NCI-H446 (cell line): Measurements from ENCODE around the gene POLRMT.
A peak's percentile ranks its signal among the peaks of the same experiment; 100 is the strongest.
"Not testable (repeated sequence)": the region's sequence is repeated elsewhere in the genome, so short reads cannot be mapped to it uniquely, and the experiment has no call there.

Experiments used
- DNase-seq, 2 experiments: peaks; one replicate each; lab custom pipeline; 2025; lab: John Stamatoyannopoulos, UW

The POLRMT gene

DNA sequence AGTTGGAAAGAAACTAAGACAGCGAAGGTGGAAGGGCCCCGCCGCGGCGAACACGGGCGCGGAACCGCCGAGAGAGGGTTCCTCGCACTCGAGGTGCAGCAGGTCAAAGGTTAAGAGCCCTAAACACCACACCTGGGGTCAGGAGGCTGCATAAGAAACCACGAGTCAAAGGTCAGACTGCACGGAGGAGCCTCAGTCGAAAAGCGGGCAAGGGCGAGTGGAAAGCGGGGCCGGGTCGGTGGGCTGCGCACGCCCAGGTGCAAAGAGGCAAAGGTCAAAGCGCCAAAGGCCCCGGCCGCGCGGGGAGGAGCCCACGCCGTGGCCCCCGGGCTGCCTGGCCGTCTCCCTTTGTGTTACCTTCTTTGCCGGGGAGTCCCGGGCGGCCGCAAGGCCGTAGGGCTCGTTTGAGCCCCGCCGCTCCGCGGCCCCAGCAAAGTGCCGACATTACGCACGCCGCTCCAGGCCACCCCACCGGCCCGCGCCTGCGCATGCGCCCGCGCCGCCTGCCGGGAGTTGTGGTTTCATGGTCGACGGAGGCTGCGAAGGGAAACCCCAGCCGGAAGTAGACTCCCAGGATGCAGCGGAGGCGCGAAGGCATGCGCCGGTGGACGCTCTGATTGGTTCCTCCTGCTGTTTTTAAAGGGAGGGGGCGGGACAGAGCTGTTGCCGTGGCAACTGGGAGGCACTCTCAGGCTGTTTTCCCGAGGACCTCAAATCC is at the start of gene POLRMT:
TSS of gene POLRMT (minus strand) at position 470 of the 718 bp plus-strand sequence. CDS start at position 445, 25 bp downstream.
- DNase-seq = peak; percentile 98 to 99

DNA sequence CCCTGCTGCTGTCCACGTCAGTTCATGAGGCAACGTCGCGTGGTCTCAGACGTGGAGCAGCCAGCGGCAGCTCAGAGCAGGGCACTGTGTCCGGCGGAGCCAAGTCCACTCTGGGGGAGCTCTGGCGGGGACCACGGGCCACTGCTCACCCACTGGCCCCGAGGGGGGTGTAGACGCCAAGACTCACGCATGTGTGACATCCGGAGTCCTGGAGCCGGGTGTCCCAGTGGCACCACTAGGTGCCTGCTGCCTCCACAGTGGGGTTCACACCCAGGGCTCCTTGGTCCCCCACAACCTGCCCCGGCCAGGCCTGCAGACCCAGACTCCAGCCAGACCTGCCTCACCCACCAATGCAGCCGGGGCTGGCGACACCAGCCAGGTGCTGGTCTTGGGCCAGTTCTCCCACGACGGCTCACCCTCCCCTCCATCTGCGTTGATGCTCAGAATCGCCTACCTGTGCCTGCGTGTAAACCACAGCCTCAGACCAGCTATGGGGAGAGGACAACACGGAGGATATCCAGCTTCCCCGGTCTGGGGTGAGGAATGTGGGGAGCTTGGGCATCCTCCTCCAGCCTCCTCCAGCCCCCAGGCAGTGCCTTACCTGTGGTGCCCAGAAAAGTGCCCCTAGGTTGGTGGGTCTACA is 49.5 kb upstream of the POLRMT start:
- DNase-seq = no peak

DNA sequence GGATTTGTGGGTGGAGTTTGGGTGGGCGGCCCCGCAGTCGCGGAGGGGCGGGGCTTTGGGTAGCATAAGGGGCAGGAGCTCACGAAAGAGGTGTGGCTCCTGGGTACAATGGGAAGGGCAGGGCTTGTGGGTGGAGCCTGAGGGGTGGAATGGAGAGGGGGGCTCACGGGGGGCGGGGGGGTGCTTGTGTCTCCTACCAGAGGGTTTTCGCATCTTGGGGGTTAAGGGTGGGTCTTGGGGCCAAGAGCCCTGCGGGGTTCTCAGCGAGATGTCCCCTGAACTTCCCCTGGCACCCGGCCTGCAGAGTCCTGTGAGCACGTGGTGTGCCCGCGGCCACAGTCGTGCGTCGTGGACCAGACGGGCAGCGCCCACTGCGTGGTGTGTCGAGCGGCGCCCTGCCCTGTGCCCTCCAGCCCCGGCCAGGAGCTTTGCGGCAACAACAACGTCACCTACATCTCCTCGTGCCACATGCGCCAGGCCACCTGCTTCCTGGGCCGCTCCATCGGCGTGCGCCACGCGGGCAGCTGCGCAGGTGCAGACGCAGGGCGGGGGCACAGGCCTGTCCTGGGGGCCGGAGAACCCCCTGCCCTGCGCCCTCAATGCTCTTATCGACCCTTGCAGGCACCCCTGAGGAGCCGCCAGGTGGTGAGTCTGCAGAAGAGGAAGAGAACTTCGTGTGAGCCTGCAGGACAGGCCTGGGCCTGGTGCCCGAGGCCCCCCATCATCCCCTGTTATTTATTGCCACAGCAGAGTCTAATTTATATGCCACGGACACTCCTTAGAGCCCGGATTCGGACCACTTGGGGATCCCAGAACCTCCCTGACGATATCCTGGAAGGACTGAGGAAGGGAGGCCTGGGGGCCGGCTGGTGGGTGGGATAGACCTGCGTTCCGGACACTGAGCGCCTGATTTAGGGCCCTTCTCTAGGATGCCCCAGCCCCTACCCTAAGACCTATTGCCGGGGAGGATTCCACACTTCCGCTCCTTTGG is 48.0 kb upstream of the POLRMT start:
- no peak for DNase-seq

DNA sequence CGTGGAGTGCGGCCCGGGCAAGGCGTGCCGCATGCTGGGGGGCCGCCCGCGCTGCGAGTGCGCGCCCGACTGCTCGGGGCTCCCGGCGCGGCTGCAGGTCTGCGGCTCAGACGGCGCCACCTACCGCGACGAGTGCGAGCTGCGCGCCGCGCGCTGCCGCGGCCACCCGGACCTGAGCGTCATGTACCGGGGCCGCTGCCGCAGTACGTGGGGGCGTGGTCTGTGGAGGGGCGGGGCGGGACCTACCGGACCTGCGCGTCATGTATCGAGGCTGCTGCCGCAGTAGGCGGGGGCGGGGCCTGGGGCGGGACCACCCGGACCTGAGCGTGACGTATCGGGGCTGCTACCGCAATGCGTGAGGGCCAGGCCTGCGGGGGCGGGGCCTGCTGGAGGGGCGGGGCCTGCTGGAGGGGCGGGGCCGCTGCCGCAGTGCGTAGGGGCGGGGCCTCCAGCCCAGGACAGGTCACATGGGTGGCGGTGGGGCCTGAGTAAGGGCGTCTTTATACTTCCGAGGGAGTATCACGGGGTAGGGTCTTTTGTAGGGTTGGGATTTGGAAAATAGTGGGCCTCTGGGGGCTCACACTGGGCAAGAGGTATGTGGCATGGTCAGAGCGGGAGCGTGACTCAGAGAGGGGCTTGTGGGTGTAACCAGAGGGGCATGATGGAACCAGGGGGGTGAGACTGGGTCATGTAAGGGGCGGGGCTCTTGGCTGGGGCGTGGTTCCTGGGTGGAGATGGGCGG is 47.1 kb upstream of the POLRMT start:
- peak; percentile 95 to 99 for DNase-seq

DNA sequence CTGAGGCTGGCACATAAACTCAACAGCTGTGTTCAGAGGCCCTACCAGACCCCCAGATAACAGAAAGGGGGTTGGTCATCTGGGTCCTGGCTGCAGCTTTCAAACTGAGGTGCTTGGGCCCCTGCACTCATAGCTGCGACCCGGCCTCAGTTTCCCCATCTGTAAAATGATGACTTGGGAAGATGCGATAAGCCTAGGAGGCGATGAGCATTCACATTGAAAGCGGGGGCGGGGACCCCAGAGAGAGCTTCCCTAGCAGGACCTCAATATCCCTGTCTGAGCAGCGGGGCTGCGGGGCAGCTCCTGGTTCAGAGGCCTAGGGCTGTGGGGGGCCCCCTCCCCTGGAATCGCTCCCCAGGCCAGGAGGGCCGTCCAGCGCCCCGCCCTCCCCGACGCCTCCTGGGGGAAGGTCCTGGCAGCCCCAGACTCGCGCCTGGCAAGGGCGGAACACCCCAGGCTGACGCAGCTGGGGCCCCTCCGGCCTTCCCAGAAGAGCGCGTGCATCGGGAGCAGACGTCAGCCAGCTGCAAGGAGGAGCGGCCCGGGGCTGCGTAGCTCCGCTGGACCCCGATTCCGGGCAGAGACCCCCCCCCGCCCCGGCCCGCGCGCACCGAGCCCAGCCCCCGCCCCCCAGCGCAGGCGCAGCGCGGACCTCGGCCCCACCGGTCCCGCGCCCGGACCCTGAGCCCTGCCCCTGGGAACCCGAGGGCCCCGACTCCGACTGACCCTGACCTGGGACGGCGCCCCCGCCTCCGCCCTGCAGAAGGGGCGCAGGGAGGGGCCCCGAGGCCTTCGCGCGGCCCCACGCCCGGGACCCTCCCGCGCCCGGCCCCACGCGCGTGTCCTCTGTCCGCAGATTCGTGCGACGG is 46.3 kb upstream of the POLRMT start:
- DNase-seq = peak; percentile 34 to 71

DNA sequence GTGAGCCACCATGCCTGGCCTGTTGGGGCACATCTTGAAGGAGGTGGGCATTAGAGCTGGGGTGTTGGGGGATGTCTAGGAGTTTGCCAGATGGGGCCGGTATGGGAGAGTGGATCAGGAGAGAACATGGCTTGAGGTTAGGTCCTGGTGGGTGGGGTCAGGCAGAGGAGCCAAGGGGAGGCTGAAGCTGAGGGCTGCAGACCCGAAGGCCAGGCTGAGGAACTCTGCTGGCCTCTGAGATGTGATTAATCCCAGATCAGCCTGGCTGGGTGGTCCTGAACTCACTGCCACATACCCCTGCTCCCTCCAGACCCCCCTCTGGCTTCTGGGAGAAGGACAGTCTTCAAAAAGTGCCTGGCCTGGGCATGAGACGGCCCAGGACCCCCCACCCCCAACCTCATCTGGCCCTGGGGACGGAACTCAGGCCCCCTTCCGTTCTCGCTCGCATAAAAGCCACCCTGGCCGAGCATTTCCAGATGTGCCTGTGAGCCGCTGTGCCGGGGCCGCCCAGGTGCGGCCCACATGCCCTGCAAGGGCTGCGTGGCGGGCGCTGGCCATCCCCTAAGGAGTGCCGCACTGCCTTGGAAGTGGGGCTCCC is 45.6 kb upstream of the POLRMT start:
- DNase-seq = no peak

DNA sequence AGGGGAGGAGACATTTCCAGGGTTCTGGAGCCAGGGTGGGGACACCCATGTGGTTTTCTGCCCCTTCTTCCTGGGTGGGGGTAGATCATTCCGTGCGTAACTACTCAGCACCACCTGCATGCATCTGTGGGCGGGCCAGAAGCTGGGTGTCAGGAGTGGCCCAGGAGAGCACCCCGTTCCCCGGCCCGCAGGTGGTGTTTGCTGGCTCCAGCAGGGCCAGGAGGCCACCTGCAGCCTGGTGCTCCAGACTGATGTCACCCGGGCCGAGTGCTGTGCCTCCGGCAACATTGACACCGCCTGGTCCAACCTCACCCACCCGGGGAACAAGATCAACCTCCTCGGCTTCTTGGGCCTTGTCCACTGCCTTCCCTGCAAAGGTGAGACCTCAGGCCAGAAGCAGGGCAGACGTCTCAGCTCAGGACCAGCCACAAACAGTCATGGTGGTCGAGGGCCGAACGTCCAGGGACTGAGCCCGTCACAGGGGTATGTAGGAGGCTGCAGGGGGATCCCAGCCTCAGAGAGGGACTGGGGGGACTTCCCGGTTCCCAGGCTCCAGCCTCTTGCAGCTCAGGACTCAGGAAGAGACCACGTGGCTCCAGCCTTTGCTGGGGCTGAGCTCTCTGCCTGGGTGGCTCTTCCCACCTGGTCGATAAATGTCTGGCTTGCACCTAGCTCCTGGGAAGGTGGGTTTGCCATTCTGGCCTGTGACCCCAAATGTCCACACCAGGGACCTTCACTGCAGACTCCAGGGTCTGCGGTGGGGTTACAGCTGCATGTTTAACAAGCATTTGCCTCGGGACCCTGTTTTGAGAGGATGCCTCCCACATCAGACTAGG is 44.5 kb upstream of the POLRMT start:
- no peak for DNase-seq

DNA sequence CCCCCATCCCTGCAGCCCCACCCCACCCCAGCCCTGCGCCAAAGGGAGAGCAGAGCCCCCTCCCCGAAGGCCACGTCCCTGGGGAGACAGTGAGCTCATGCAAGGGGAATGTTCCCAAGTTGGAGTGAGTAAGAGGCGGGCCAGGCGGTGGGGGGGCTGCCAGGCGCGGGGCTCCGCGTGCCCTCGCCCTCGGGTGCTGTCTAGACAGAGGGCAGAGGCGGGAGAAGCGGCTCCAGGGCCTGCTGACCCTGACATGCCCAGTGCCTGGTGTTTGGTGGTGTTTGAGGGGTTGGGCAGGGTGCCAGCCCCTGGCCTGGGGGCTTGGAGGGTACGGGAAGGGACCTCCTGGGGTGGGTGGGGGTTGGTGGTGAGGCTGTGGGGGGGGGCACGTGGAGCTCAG is 43.9 kb upstream of the POLRMT start:
- DNase-seq = peak in 1 of 2 experiments; percentile 51

DNA sequence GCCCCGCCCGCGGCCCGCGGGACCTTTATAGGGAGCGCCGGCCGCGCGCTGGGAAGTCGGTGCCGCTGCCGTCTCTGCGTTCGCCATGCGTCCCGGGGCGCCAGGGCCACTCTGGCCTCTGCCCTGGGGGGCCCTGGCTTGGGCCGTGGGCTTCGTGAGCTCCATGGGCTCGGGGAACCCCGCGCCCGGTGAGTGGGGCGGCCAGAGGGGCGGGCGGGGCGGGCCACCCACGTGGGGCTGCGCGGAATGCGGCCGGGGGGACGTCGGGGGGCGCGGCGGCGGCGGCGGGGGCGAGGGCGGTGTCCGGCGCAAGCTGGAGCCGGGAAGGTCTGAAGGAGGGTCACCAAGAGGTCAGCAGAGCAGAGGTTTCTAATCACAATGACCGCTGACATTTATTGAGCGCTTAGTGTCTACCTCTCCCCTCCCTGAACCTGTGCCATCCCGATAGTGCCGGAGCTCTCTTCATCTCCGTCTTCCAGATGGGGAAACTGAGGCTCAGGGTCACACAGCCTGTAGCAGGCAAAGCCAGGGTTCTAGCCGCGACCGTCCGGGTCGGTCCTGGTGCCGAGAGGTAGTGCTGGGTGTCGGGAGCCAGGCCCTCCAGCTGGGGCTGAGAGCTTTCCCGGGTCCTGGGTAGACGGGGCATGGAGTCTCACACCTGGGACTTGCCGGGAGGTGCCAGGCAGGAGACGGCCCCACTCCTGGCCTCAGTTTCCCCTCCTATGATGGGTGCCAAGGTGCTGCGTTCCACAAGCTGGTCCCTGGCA is 43.2 kb upstream of the POLRMT start, which contains the start of gene FSTL3:
TSS of gene FSTL3 (plus strand) at position 54 of the 767 bp plus-strand sequence. CDS start at position 86, 32 bp downstream.
- DNase-seq = no peak

DNA sequence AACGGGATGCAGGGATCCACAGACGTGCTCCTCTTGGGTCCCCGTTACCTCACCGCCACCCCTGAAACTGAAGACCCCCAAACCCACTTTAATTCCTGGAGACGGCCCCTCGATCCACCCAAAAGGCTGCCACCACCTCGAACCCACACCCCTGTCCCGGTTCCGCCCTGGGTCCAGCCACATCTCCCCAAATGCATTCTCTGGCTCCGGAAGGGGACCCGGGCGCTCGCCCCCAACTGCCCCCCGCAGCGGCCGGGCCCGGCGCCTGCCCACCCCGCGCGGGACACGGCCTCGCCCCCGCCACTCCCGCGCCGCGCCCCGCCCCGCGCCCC is 42.6 kb upstream of the POLRMT start:
- no peak for DNase-seq

DNA sequence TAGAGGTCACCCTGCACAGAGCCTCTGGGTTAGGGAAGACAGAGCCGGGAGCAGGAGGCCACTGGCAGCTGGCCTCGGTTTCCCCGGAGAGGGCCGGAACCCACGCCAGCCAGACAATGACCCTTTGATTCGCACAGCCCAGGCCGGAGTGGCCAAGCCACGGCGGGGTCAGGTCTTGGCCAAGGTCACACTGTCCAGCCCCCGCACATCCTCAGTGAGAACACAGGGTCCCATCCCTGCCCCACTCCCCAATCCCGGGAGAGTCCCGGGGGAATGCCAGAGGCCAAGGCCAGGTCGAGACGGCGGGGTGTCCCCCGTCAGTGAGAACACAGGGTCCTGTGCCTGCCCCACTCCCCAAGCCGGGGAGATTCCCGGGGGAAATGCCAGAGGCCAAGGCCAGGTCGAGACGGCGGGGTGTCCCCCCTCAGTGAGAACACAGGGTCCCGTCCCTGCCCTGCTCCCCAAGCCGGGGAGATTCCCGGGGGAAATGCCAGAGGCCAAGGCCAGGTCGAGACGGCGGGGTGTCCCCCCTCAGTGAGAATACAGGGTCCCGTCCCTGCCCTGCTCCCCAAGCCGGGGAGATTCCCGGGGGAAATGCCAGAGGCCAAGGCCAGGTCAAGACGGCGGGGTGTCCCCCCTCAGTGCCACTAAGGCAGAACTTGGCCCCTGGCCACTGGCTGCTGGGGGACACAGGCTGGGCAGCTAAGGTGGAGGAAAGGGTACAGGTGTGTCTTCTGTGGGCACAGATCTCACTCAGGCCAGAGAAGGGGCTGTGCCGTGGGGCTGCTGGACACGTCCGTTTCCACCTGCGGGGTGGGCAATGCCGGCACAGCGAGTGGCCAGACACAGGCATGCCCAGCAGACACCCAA is 41.2 kb upstream of the POLRMT start:
- DNase-seq = no peak

DNA sequence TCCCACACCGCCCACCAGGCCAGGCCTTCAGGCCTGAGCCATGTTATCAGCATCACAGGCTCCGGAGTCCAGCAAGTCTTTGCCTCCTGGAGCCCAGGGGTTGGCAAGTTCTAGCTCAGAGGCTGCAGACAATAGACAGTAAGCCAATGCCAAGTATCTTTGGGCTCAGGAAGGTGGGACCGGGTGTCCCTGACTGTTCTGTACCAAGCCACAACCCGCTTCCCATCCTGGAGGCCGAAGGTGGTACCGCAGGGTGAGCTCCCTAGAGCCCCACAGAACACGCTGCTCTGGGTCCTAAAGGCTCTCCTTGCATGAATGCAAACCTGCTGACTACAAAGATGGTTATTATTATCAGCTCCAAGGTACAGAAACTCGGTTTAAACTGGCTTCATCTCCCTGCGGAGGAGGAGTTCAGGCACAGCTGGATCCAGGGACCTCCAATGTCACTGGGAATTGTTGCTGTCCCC is 37.3 kb upstream of the POLRMT start:
- DNase-seq = no peak

DNA sequence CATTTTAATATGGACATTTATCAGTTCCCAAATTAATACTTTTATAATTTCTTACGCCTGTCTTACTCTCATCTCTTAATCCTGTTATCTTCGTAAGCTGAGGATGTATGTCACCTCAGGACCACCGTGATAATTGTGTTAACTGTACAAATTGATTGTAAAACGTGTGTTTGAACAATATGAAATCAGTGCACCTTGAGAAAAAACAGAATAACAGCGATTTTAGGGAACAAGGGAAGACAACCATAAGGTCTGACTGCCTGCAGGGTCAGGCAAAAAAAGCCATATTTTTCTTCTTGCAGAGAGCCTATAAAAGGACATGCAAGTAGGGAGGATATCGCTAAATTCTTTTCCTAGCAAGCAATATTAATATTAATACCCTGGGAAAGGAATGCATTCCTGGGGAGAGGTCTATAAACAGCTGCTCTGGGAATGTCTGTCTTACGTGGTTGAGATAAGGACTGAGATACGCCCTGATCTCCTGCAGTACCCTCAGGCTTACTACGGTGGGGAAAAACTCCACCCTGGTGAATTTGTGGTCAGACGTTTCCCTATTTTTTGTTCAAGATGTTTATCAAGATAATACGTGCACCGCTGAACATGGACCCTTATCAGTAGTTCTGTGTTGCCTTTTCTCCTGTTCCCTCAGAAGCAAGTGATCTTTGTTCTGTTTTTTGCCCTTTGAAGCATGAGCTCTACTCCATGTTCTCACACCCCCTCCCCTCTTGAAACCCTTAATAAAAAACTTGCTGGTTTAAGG is 35.5 kb upstream of the POLRMT start:
- DNase-seq = not testable (repeated sequence)

DNA sequence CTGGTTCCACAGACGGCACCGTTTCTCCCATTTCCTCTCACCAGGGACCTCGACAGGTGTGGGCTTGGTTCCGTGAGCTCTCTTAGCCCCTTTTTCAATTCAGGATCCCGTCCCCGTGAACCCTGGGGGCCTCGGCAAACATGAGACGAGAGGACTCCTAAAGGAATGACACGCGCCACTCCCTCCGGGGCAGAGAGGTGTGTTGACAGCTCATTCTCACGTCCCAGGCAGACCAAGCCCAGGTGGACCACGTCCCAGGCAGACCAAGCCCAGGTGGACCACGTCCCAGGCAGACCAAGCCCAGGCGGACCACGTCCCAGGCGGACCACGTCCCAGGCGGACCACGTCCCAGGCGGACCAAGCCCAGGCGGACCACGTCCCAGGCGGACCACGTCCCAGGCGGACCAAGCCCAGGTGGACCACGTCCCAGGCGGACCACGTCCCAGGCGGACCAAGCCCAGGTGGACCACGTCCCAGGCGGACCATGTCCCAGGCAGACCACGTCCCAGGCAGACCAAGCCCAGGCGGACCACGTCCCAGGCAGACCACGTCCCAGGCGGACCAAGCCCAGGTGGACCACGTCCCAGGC is 33.7 kb upstream of the POLRMT start:
- DNase-seq = not testable (repeated sequence)

DNA sequence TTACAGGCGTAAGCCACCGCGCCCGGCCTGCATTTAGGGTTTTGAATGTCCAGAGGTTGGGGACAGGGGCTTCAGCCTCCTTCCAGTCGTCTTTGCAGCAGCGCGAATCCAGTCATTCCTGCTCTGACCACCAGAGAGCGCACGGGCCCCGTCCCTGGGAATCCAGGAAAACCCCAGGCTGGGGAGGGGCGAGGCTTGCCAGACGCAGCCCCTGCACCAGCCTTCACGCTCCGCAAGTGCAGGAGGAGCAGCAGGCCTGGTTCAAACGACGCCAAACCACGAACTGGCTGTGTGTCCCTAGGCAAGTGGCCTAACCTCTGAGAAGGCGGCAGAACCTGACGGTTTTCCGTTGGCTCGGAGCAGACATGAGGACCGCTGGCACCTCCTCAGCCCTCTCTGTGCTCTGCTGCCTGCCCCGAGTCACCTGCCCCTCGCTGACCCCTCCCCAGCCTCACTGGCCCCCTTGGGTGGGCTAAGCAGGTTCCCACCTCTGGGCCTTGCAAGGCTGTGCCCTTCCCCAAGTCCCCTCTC is 31.6 kb upstream of the POLRMT start:
- DNase-seq = peak; percentile 72 to 94

DNA sequence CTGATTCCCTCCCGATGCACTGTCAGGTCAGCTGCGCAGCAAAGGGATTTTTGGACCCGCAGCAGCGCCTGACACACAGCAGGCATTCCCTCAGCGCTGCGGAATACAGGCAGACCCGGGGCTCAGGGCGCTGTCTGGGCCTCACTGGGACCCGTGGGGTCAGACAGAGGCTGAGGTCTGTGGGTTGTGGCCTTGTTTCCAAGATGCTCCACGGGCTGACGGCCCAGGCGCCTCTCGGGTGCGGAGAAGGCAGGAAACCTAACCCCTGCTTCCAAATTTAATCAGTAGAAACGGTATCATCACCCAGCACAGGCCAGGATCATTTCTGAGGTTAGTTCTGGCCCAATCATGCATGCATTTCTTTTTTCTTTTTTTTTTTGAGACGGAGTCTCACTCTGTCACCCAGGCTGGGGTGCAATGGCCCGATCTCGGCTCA is 30.4 kb upstream of the POLRMT start:
- no peak for DNase-seq
